Muscle layer of colon (tissue), 2 donors: ENCODE data around the gene COX4I2.

Experiments
- H3K27ac ChIP-seq: one replicate; pipeline ENCODE4 v1.7.0; 2013; ENCODE audit warnings: low read depth, mild to moderate bottlenecking, low read length, moderate library complexity
- H3K27me3 ChIP-seq, 2 donors: one replicate each; pipeline ENCODE4 v1.7.0; 2013; ENCODE audit warnings: low read length in 2 of 2, mild to moderate bottlenecking in 2 of 2; ENCODE audit not compliant: insufficient read depth in 2 of 2, control insufficient read depth in 1 of 2
- H3K36me3 ChIP-seq: one replicate; pipeline ENCODE4 v1.7.0; 2013; ENCODE audit warnings: mild to moderate bottlenecking, low read length; ENCODE audit not compliant: insufficient read depth
- H3K4me1 ChIP-seq: one replicate; pipeline ENCODE4 v1.7.0; 2013; ENCODE audit warnings: mild to moderate bottlenecking, low read length; ENCODE audit not compliant: insufficient read depth
- H3K4me3 ChIP-seq, 2 donors: one replicate each; pipeline ENCODE4 v1.7.0; 2013; ENCODE audit warnings: low read length in 2 of 2, low read depth in 1 of 2, mild to moderate bottlenecking in 1 of 2, moderate library complexity in 1 of 2
- H3K9ac ChIP-seq: one replicate; pipeline ENCODE4 v1.7.0; 2013; ENCODE audit warnings: low read length
- H3K9me3 ChIP-seq: one replicate; pipeline ENCODE4 v1.7.0; 2013; ENCODE audit warnings: mild to moderate bottlenecking, low read length
- donor health status: abdominal sarcoma.
- donor health status: Adenocarcinoma of cecum.

Gene COX4I2

DNA sequence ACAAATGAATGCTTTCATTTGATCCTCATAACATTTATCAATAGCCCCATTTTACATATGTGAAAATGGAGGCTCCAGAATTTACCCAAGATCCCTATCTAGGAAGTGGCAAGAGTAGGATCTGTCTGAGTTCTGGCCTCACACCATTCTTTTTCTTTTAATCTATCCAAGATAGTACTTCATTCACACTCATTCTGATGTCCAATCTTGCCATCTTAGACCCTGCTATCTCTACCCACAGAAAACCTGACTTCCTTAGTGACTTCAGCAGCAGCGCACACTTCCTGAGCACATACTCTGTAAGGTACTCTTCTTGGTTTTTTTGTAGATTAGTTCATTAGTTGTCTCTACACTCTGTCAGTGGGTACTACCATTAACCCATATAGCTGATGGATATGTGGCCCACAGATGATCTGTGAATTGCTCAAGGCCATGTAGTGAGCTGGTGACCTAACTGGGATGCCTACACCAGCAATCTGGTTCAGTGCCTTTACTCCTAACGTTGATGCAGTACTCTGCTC is 36.3 kb downstream of the COX4I2 start:
- no peak overlapping the region for H3K27ac ChIP-seq
- no peaks in the 10 kb centered on the region for H3K9me3 ChIP-seq
- no peaks in the 10 kb centered on the region for H3K27me3 ChIP-seq
- H3K36me3 ChIP-seq, result no peaks in the 10 kb centered on the region
- no peak overlapping the region for H3K4me3 ChIP-seq
- H3K4me1 ChIP-seq, result peaks cover 47% of the 10 kb centered on the region
- no peak overlapping the region for H3K9ac ChIP-seq

DNA sequence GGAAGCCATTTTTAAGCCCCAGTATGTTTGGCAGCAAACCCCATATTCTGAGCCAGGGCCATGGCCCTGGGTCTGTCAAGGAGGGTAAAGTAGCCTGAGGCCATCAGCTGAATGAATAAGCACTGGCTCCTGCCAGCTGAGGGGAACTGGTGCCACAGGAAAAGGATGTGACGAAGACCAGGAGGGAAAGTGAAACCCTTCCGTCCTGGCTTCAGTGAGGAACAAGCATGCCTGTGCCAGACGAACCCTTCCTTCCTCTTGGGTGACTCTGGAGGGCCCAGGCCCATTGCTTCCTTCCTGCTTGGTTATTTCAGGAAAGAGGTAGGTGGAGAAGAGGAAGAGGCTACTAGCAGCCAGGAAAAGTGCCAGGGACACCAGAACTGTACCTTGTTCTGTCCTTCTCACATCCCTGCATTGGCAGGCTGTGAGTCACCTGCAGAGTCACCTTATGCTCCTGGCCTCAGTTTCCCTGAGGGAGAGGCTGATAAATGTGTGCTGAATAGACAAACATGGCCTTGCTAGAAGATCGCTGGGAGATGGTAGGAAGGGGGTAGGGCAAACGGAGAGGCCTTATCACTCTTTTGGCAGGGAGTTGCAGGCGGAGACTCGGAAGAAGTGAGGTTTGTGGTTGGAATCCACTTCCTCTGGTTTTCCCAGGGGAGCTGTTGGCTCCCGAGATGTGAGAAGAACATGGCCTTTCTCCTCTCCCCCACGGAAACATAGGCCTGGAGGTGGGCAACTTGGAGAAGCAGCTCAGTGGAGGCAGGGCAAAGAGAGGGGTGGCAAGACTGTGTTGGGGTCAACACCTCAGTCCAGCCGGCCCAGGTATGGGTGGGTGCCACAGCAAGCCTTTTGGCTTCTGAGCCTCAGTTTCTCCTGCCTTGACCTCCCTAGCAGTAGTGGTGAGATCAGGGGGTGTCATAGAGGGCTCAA is 37.4 kb downstream of the COX4I2 start:
- H3K27me3 ChIP-seq, result no peaks in the 10 kb centered on the region
- no peak overlapping the region for H3K9ac ChIP-seq
- no peak overlapping the region for H3K27ac ChIP-seq
- no peaks in the 10 kb centered on the region for H3K36me3 ChIP-seq
- peaks cover 40% of the 10 kb centered on the region for H3K4me1 ChIP-seq
- H3K4me3 ChIP-seq, result no peak overlapping the region
- H3K9me3 ChIP-seq, result no peaks in the 10 kb centered on the region

DNA sequence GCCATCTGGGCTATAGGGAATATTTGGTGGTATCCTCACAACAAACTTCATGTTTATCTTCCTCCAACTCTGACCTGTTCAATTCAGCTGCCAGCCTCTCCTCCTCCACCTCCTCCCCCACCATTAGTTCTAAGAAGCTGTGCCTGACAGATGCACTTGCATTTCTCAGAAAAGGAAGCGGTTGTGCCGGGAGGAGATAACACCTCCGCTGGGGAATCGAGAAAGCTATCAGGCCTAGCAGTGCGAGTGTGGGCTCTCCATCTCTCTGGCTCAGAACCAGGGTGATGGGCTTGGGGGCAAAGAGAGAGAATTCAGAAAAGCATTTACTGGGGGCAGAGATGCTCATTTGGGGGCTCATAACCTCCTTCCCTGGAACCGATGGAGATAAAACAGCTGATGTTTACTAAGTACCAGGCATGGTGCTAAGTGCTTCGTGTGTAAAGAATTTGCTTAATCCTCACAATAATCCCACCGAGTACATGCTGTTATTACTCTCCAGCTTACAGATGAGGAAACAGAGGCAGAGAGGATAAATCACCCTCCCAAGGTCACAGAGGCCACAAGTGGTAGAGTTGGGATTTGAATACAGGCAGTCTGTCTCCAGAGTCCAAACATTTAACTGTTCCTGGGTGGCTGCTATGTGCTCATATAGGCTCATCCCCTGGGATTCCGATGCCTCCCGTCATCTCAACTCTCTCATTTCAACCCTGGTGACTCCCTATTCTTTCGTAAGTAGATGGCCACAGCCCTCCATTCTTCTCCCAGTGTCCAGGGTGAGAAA is 38.3 kb downstream of the COX4I2 start:
- Histone ChIP-seq H3K4me3 (no peak overlapping the region), H3K36me3 (no peaks in the 10 kb centered on the region), H3K4me1 (peaks cover 31% of the 10 kb centered on the region), H3K9ac (no peak overlapping the region), H3K27me3 (no peaks in the 10 kb centered on the region), H3K27ac (no peak overlapping the region), H3K9me3 (no peaks in the 10 kb centered on the region)

DNA sequence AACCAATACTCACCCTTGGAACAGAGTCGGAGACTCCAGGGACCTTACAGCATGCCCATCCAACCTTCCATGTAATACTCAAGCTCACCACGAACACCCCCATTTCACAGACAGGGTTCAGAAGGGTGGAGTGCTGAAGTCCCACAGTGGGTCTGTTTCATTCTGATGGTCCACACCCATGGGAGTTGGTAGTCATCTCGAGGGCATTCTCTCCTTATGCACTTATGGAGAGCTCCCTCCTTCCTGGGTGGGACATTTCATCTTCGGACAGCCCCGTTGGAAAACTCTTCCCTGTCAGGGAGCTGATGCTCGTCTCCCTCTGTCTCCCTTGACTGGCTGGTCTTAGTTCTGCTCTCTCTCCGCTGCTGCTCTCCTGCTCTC is 38.9 kb downstream of the COX4I2 start:
- H3K36me3 ChIP-seq, result no peaks in the 10 kb centered on the region
- H3K4me1 ChIP-seq, result peaks cover 26% of the 10 kb centered on the region
- no peaks in the 10 kb centered on the region for H3K9me3 ChIP-seq
- H3K4me3 ChIP-seq, result no peak overlapping the region
- H3K27ac ChIP-seq, result no peak overlapping the region
- no peak overlapping the region for H3K9ac ChIP-seq
- no peaks in the 10 kb centered on the region for H3K27me3 ChIP-seq

DNA sequence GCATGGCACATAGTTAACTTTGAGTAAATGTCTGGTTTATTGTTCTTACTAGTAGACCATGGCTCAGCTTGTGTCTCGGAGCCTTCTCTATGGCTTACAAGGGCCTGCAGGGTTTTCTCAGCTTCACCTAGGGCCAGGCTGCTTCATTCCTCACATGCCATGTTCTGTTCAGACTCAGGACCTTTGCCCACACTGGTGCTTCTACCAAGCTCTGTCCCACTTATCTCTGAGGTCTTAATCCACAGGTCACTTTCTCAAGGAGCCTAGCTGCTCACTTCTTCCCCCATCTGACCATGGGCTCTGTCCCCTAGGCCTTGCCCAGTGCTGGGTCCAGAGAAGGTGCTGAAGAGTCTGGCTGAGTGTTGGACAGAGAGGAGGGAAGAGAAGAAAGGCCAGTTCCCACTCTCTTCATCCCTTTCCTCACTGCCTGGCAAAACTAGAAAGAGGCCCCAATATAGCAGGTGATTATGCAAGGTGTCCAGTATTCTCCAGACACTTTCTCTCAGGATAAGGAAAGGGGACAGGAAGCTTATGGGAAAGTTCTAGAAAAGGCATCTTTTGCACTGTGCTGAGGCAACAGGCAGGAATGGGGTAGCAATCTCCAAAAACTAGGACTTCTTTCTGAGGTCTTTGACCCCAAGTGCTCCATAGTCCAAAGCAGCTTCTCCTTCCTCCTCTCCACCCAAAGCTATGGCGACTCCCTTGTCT is 40.0 kb downstream of the COX4I2 start:
- H3K27me3 ChIP-seq, result no peaks in the 10 kb centered on the region
- H3K9ac ChIP-seq, result no peak overlapping the region
- H3K4me3 ChIP-seq, result no peak overlapping the region
- H3K4me1 ChIP-seq, result peaks cover 26% of the 10 kb centered on the region
- H3K36me3 ChIP-seq, result no peaks in the 10 kb centered on the region
- no peak overlapping the region for H3K27ac ChIP-seq
- no peaks in the 10 kb centered on the region for H3K9me3 ChIP-seq

DNA sequence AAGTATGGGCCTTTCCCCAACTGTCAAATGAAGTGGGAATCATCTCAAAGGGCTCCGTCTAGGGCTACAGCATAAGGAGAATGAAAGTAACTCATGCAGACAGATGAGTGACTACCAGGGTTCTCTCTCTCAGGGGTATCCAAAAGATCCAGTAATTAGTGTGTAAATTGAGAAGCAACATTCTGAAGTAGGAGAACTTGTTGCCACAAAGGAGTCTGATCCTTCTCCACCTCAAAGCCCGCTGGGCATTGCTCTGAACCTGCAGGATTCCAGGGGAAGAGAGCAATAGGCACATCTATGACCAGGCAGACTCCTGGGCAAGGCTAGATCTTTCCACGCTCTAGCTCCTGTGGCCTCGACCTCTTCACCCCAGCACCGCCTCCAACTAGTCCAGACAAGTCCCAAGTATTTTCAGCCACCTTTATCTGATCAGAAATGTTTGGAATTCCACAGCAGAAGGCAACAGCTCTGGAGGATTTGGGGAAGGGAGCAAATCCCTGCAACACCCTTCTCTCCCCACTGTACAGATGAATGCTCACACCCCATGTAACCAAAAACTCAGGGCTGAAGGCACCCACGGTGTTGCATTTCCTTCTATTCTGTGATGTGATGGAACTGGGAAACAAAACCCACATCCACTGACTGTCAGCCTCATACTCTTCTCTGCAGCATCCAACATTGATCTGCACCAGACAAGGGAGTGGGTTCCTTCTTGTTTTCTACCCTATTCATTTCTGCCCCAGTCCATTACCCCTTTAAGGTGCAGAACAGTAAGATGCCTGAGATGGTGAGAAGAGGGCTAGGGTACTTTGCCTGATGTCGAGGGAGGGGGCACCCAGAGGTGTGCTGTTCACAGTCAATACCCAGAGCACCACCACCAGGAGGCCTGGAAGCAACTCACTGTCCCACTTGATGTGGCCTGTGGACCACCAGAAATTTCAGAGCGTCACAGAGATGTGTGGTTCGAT is 41.0 kb downstream of the COX4I2 start:
- Histone ChIP-seq H3K4me1 (peaks cover 26% of the 10 kb centered on the region), H3K9ac (no peak overlapping the region), H3K4me3 (no peak overlapping the region), H3K27me3 (no peaks in the 10 kb centered on the region), H3K9me3 (no peaks in the 10 kb centered on the region), H3K27ac (no peak overlapping the region), H3K36me3 (no peaks in the 10 kb centered on the region)

DNA sequence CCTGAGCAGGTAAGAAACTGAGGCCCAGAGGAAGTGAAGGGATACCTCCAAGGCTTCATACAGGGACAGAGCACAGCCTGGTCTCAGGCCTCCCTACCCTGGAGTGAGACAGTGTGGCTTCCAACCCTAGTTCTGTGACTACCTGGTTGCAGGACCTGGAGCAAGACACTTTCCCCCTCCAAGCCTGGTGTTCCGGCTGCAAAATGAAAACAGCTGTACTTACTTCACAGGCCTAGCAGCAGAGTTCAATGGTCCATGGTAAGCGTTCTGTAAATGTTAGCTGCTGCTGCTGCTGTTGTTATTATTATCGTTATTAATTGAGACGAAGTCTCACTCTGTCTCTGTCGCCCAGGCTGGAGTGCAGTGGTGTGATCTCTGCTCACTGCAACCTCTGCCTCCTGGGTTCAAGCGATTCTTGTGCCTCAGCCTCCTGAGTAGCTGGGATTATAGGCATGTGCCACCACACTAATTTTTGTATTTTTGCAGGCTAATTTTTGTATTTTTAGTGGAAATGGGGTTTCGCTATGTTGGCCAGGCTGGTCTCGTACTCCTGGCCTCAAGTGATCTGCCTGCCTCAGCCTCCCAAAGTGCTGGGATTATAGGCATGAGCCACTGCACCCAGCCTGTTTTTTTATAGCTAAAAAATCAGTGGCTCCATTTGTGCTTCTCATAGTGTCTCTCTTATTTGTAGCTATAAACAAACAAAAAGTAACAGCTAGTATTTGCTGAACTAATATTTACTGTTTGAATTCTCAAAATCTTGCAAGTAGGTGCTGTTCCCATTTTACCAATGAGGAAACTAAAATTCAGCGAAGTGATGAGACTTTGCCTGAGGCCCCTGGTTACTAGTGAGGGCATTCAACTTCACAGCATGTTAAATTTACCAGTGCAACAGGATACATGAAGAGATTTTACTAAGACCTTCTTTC is 41.9 kb downstream of the COX4I2 start:
- H3K4me3 ChIP-seq, result no peak overlapping the region
- no peaks in the 10 kb centered on the region for H3K36me3 ChIP-seq
- H3K27me3 ChIP-seq, result no peaks in the 10 kb centered on the region
- H3K4me1 ChIP-seq, result peaks cover 19% of the 10 kb centered on the region
- H3K9ac ChIP-seq, result no peak overlapping the region
- H3K27ac ChIP-seq, result no peak overlapping the region
- H3K9me3 ChIP-seq, result no peaks in the 10 kb centered on the region

DNA sequence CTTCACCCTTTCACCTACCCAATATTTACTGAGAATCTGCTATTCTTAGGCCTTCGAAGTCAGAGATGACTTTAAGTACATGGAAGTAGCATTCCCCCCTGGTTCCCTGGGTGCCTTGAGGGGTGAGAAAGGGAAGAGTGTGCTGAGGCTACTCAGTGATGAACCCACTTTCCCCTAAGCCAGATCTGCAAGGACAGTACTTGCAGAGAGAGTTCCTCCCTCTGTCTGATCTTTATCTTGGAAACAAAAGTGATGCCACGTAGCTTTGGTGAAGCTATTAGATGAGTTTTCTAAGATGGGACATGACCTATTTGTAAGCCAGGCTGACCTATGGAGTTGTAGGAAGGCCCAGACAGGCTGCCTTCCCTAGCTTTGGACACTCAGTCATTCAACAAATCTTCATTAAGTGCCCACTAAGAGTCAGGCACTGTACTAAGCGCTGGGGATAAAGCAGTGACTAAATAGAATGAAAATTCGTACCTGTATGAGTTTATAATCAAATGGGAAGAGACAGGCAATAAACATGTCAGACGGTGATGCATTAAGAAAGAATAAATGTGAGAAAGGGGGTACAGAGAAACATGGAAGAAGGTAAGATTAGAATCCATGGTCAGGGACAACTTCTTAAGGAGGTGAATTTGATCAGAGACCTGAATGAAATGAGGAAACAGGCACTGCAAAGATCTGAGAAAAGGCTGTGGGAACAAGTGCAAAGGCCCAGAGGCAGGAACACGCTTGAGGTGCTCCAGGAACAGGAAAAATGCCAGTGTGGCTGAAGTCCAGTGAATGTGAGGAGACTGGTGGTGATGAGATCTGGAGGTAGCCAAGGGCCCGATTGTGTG is 42.8 kb downstream of the COX4I2 start:
- Histone ChIP-seq H3K9me3 (no peaks in the 10 kb centered on the region), H3K4me3 (no peak overlapping the region), H3K4me1 (peaks cover 12% of the 10 kb centered on the region), H3K9ac (no peak overlapping the region), H3K27ac (no peak overlapping the region), H3K27me3 (no peaks in the 10 kb centered on the region), H3K36me3 (no peaks in the 10 kb centered on the region)

DNA sequence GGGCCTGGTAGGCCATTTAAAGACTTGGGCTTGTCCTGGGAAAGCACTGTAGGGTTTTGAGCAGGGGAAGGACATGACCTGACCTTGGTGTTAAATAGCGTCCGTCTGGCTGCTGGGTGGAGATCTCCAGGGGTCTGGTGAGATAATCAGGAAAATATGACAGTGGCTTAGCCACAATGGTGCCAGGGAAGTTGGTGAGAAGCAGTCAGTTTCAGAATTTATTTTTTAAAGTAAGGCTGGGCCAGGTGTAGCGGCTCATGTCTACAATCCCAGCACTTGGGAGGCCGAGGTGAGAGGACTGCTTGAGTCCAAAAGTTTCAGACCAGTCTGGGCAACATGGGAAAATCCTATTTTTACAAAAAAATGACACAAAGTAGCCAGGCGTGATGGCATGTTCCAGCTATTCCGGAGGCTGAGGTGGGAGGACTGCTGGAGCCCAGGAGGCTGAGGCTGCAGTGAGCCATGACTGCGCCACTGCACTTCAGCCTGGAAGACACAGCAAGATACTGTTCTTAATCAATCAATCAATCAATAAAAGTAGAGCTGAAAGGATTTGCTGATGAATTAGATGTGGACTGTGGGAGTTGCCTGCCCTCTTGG is 43.5 kb downstream of the COX4I2 start:
- H3K27ac ChIP-seq, result no peak overlapping the region
- H3K9me3 ChIP-seq, result no peaks in the 10 kb centered on the region
- peaks cover 5% of the 10 kb centered on the region for H3K4me1 ChIP-seq
- no peaks in the 10 kb centered on the region for H3K36me3 ChIP-seq
- no peaks in the 10 kb centered on the region for H3K27me3 ChIP-seq
- no peak overlapping the region for H3K9ac ChIP-seq
- no peak overlapping the region for H3K4me3 ChIP-seq
